H9 (cell line): ENCODE data around the gene FYN. TPM values are rescaled to one million over a fixed set of nuclear protein-coding genes. Genes with fewer than 3 reads are reported as not detected.

ENCODE experiments used
- DNase-seq: peaks from one replicate; pipeline ENCODE4 v3.0.0-alpha.2; 2017
- H2AFZ ChIP-seq: one replicate; pipeline ENCODE4 v1.6.1; 2013; ENCODE audit warnings: mild to moderate bottlenecking, low read length, control low read depth, moderate library complexity
- H2AK5ac ChIP-seq: 2 replicates; pipeline ENCODE4 v1.6.1; 2013; ENCODE audit warnings: low read length, control low read depth, mixed read lengths; ENCODE audit not compliant: insufficient read length
- H2BK120ac ChIP-seq: one replicate; pipeline ENCODE4 v1.6.1; 2013; ENCODE audit warnings: low read depth, mild to moderate bottlenecking, low read length, control low read depth, inconsistent platforms; ENCODE audit not compliant: poor library complexity, severe bottlenecking
- H2BK12ac ChIP-seq: 2 replicates; pipeline ENCODE4 v1.6.1; 2013; ENCODE audit warnings: low read length, control low read depth, mixed read lengths, low read depth; ENCODE audit not compliant: insufficient read length
- H2BK15ac ChIP-seq: 2 replicates; pipeline ENCODE4 v1.6.1; 2013; ENCODE audit warnings: low read depth, low read length, control low read depth
- H2BK20ac ChIP-seq: one replicate; pipeline ENCODE4 v1.6.1; 2013; ENCODE audit warnings: low read depth, mild to moderate bottlenecking, low read length, control low read depth, inconsistent platforms; ENCODE audit not compliant: poor library complexity, severe bottlenecking
- H2BK5ac ChIP-seq: 2 replicates; pipeline ENCODE4 v1.6.1; 2013; ENCODE audit warnings: low read length, control low read depth, mixed read lengths; ENCODE audit not compliant: insufficient read length
- H3K14ac ChIP-seq: 2 replicates; pipeline ENCODE4 v1.6.1; 2013; ENCODE audit warnings: low read length, control low read depth; ENCODE audit not compliant: insufficient read depth
- H3K18ac ChIP-seq: 2 replicates; pipeline ENCODE4 v1.6.1; 2013; ENCODE audit warnings: low read depth, mild to moderate bottlenecking, mixed read lengths, low read length, control low read depth; ENCODE audit not compliant: insufficient read length
- H3K23ac ChIP-seq: 2 replicates; pipeline ENCODE4 v1.6.1; 2013; ENCODE audit warnings: low read length, control low read depth, mixed read lengths, low read depth; ENCODE audit not compliant: insufficient read length
- H3K23me2 ChIP-seq: 2 replicates; pipeline ENCODE4 v1.6.1; 2013; ENCODE audit warnings: low read depth, mild to moderate bottlenecking, mixed read lengths, low read length, control low read depth; ENCODE audit not compliant: insufficient read length, poor library complexity, severe bottlenecking
- H3K27ac ChIP-seq: 2 replicates; pipeline ENCODE4 v1.5.1; 2013; ENCODE audit warnings: low read length, control low read depth, mixed read lengths, low read depth; ENCODE audit not compliant: insufficient read length
- H3K27me3 ChIP-seq: 2 replicates; pipeline ENCODE4 v1.6.1; 2013; ENCODE audit warnings: low read length, control low read depth, inconsistent platforms; ENCODE audit not compliant: insufficient read depth
- H3K4ac ChIP-seq: 2 replicates; pipeline ENCODE4 v1.6.1; 2013; ENCODE audit warnings: low read depth, mild to moderate bottlenecking, control low read depth, inconsistent platforms, low read length, moderate library complexity
- H3K4me1 ChIP-seq: 2 replicates; pipeline ENCODE4 v1.6.1; 2013; ENCODE audit warnings: low read length, control low read depth, inconsistent platforms; ENCODE audit not compliant: insufficient read depth
- H3K4me2 ChIP-seq: 2 replicates; pipeline ENCODE4 v1.6.1; 2013; ENCODE audit warnings: low read length, control low read depth, mixed read lengths; ENCODE audit not compliant: insufficient read length, insufficient read depth
- H3K56ac ChIP-seq: 2 replicates; pipeline ENCODE4 v1.6.1; 2013; ENCODE audit warnings: low read depth, mild to moderate bottlenecking, mixed read lengths, low read length, control low read depth; ENCODE audit not compliant: insufficient read length
- H3K79me1 ChIP-seq: 2 replicates; pipeline ENCODE4 v1.6.1; 2013; ENCODE audit warnings: low read depth, mild to moderate bottlenecking, moderate library complexity, low read length, control low read depth, inconsistent platforms; ENCODE audit not compliant: insufficient read depth, poor library complexity, severe bottlenecking
- H3K79me2 ChIP-seq: 2 replicates; pipeline ENCODE4 v1.6.1; 2013; ENCODE audit warnings: low read length, control low read depth, inconsistent platforms; ENCODE audit not compliant: insufficient read depth
- H3K9ac ChIP-seq: 2 replicates; pipeline ENCODE4 v1.6.1; 2013; ENCODE audit warnings: low read length, control low read depth, mixed read lengths; ENCODE audit not compliant: insufficient read length; ENCODE audit errors: extremely low read depth
- H3K9me3 ChIP-seq: one replicate; pipeline ENCODE4 v1.6.1; 2013; ENCODE audit warnings: low read depth, low read length, inconsistent platforms; ENCODE audit not compliant: control insufficient read depth
- H3T11ph ChIP-seq: one replicate; pipeline ENCODE4 v1.6.1; 2013; ENCODE audit warnings: mild to moderate bottlenecking, low read length, control low read depth, inconsistent platforms
- H4K20me1 ChIP-seq: one replicate; pipeline ENCODE4 v1.6.1; 2013; ENCODE audit not compliant: control insufficient read depth, insufficient read length, insufficient read depth
- H4K5ac ChIP-seq: 2 replicates; pipeline ENCODE4 v1.6.1; 2013; ENCODE audit warnings: low read depth, mild to moderate bottlenecking, mixed read lengths, low read length, control low read depth; ENCODE audit not compliant: insufficient read length
- H4K8ac ChIP-seq: replicated peaks from 2 replicates; pipeline ENCODE4 v1.6.1; 2013; ENCODE audit warnings: low read length, control low read depth, mixed read lengths, low read depth; ENCODE audit not compliant: insufficient read length
- H4K91ac ChIP-seq: 2 replicates; pipeline ENCODE4 v1.6.1; 2013; ENCODE audit warnings: low read depth, mild to moderate bottlenecking, moderate library complexity, mixed read lengths, low read length, control low read depth; ENCODE audit not compliant: insufficient read length
- H3K27ac Mint-ChIP-seq, 3 experiments: 2 replicates in 2 of 3; 3 replicates in 1 of 3; pipeline ENCODE4 v1.8.0; 2020 to 2021; ENCODE audit warnings: mixed read lengths in 3 of 3, mild to moderate bottlenecking in 1 of 3, moderate library complexity in 1 of 3
- H3K27me3 Mint-ChIP-seq: 2 replicates; pipeline ENCODE4 v1.8.0; 2021; ENCODE audit warnings: low read depth, mild to moderate bottlenecking, moderate library complexity, mixed read lengths
- H3K36me3 Mint-ChIP-seq, 3 experiments: 2 replicates in 2 of 3; 3 replicates in 1 of 3; pipeline ENCODE4 v1.8.0; 2020 to 2021; ENCODE audit warnings: low read depth in 3 of 3, mixed read lengths in 3 of 3; ENCODE audit not compliant: insufficient read depth in 1 of 3
- H3K4me1 Mint-ChIP-seq, 2 experiments: 2 replicates each; pipeline ENCODE4 v1.8.0; 2020; ENCODE audit warnings: mixed read lengths in 2 of 2
- H3K4me3 Mint-ChIP-seq, 2 experiments: 2 replicates in 1 of 2; 3 replicates in 1 of 2; pipeline ENCODE4 v1.8.0; 2020 to 2021; ENCODE audit warnings: mild to moderate bottlenecking in 2 of 2, mixed read lengths in 2 of 2, moderate library complexity in 1 of 2
- H3K9me3 Mint-ChIP-seq, 2 experiments: 2 replicates in 1 of 2; 3 replicates in 1 of 2; pipeline ENCODE4 v1.8.0; 2020; ENCODE audit warnings: mild to moderate bottlenecking in 2 of 2, mixed read lengths in 2 of 2, moderate library complexity in 1 of 2
- CTCF ChIP-seq: fragments of 200-600 bp; sonication (generic); conservative IDR thresholded peaks from 3 replicates; pipeline ENCODE4 v1.8.0; 2021; ENCODE audit warnings: antibody characterized with exemption, mild to moderate bottlenecking
- WGBS: extraction: QIAGEN DNeasy Blood & Tissue Kit; methylation state at CpG from one replicate; pipeline ENCODE4 v1.1.7; 2013; ENCODE audit warnings: missing lambda C conversion rate, low lambda C conversion rate, mixed read lengths; ENCODE audit not compliant: insufficient read length; ENCODE audit errors: extremely low coverage; 5-methylcytosine and 5-hydroxymethylcytosine counted together
- total RNA-seq: library from RNA; stranded (reverse); gene quantifications from 2 replicates; pipeline ENCODE4 v1.2.1, GENCODE V29; 2021

The FYN gene
- total RNA-seq, 1 experiment from 2014 or later: 64.8 TPM

- no peak overlapping the region for H2BK12ac ChIP-seq
- H2BK20ac ChIP-seq: no peak overlapping the region
- H3T11ph ChIP-seq: no peak overlapping the region
- H2BK120ac ChIP-seq: no peak overlapping the region
- no peak overlapping the region for H2BK5ac ChIP-seq
- WGBS: no CpG with 5 or more reads among the region's 12 CpGs
- H2AFZ ChIP-seq: peak overlapping the region; percentile 18
- no peak for TF ChIP-seq CTCF
- no peak overlapping the region for H3K27ac ChIP-seq
- no peaks in the 10 kb centered on the region for H3K27me3 ChIP-seq
- peaks cover 24 to 27% of the 10 kb centered on the region in 2 experiments for H3K4me1 Mint-ChIP-seq
- H3K79me1 ChIP-seq: no peaks in the 10 kb centered on the region
- H4K91ac ChIP-seq: no peak overlapping the region
- H3K56ac ChIP-seq: no peak overlapping the region
- H3K18ac ChIP-seq: no peak overlapping the region
- no peak overlapping the region for H4K8ac ChIP-seq
- no peak overlapping the region for H2BK15ac ChIP-seq
- DNase-seq: peak; percentile 87
- H3K4me2 ChIP-seq: peak overlapping the region; percentile 29
- peaks cover 23% of the 10 kb centered on the region for H3K27me3 Mint-ChIP-seq
- H3K4ac ChIP-seq: no peak overlapping the region
- H3K27ac Mint-ChIP-seq: no peak overlapping the region; a peak in 1 of 7 replicates
- peaks cover 4% of the 10 kb centered on the region; the same call in 1 of the 2 replicates for H3K4me1 ChIP-seq
- H3K9me3 ChIP-seq: no peaks in the 10 kb centered on the region
- H3K23ac ChIP-seq: no peak overlapping the region
- no peak overlapping the region for H3K14ac ChIP-seq
- H4K5ac ChIP-seq: no peak overlapping the region
- no peaks in the 10 kb centered on the region for H3K79me2 ChIP-seq
- H4K20me1 ChIP-seq: no peaks in the 10 kb centered on the region
- peaks cover 5 to 6% of the 10 kb centered on the region in 2 experiments; a peak in 3 of 5 replicates for H3K9me3 Mint-ChIP-seq
- H3K23me2 ChIP-seq: no peaks in the 10 kb centered on the region
- no peak overlapping the region for H3K4me3 Mint-ChIP-seq
- peaks cover 0 to 12% (median 7%) of the 10 kb centered on the region in 3 experiments; a peak in 5 of 7 replicates for H3K36me3 Mint-ChIP-seq
- H2AK5ac ChIP-seq: no peak overlapping the region
- H3K9ac ChIP-seq: no peak overlapping the region
These were observed 258.2 kb downstream of the FYN start for GRCh38 chr6:111614833-111615582.
